Mucosa of stomach (tissue), 1 donor: ENCODE measurements around the gene APBB2.
A peak's percentile ranks its signal among the peaks of the same experiment; 100 is the strongest.

Experiments
- H3K27me3 ChIP-seq: one replicate; pipeline ENCODE4 v1.7.0; 2013; ENCODE audit warnings: mild to moderate bottlenecking, low read length; ENCODE audit not compliant: control insufficient read depth, insufficient read depth
- H3K36me3 ChIP-seq: one replicate; pipeline ENCODE4 v1.7.0; 2013; ENCODE audit warnings: low read length; ENCODE audit not compliant: control insufficient read depth, insufficient read depth
- H3K4me1 ChIP-seq: one replicate; pipeline ENCODE4 v1.7.0; 2013; ENCODE audit warnings: mild to moderate bottlenecking, low read length; ENCODE audit not compliant: control insufficient read depth, insufficient read depth
- H3K4me3 ChIP-seq: one replicate; pipeline ENCODE4 v1.7.0; 2013; ENCODE audit warnings: low read length
- H3K9ac ChIP-seq: one replicate; pipeline ENCODE4 v1.7.0; 2013; ENCODE audit warnings: mild to moderate bottlenecking, low read length, moderate library complexity
- H3K9me3 ChIP-seq: one replicate; pipeline ENCODE4 v1.7.0; 2013; ENCODE audit warnings: mild to moderate bottlenecking, low read length, moderate library complexity; ENCODE audit not compliant: control insufficient read depth
- donor health status: Pancreatic carcinoma.

The APBB2 gene

GRCh38 chr4:41213625-41214135, 662 bp downstream of the APBB2 start:
- Histone ChIP-seq H3K9me3 (no peaks in the 10 kb centered on the region), H3K27me3 (no peaks in the 10 kb centered on the region), H3K36me3 (no peaks in the 10 kb centered on the region), H3K4me1 (peaks cover 22% of the 10 kb centered on the region), H3K4me3 (peak overlapping the region; percentile 89), H3K9ac (peak overlapping the region; percentile 64)

GRCh38 chr4:41212616-41213203, 1.6 kb downstream of the APBB2 start:
- peak overlapping the region; percentile 89 for H3K4me3 ChIP-seq
- peak overlapping the region; percentile 38 for H3K9ac ChIP-seq
- no peaks in the 10 kb centered on the region for H3K9me3 ChIP-seq
- H3K36me3 ChIP-seq, result no peaks in the 10 kb centered on the region
- H3K27me3 ChIP-seq, result no peaks in the 10 kb centered on the region
- H3K4me1 ChIP-seq, result peaks cover 22% of the 10 kb centered on the region

- Histone ChIP-seq H3K9me3 (no peaks in the 10 kb centered on the region), H3K4me3 (peak overlapping the region; percentile 89), H3K27me3 (no peaks in the 10 kb centered on the region), H3K9ac (peak overlapping the region; percentile 38), H3K36me3 (no peaks in the 10 kb centered on the region), H3K4me1 (peaks cover 22% of the 10 kb centered on the region)
These were observed 2.3 kb downstream of the APBB2 start for GRCh38 chr4:41211951-41212615.

- peaks cover 12% of the 10 kb centered on the region for H3K4me1 ChIP-seq
These were observed 4.4 kb downstream of the APBB2 start for GRCh38 chr4:41209901-41210300.

GRCh38 chr4:41209187-41209586, 5.2 kb downstream of the APBB2 start:
- Histone ChIP-seq H3K4me3 (no peak overlapping the region), H3K9me3 (no peaks in the 10 kb centered on the region), H3K9ac (no peak overlapping the region), H3K36me3 (no peaks in the 10 kb centered on the region), H3K4me1 (peaks cover 9% of the 10 kb centered on the region), H3K27me3 (no peaks in the 10 kb centered on the region)

More at GRCh38 chr4:41209901-41210300, 4.4 kb downstream of the APBB2 start:
- Histone ChIP-seq H3K27me3 (no peaks in the 10 kb centered on the region), H3K4me3 (no peak overlapping the region), H3K36me3 (no peaks in the 10 kb centered on the region), H3K9me3 (no peaks in the 10 kb centered on the region), H3K9ac (no peak overlapping the region)

- Histone ChIP-seq H3K4me1 (peaks cover 9% of the 10 kb centered on the region), H3K36me3 (no peaks in the 10 kb centered on the region), H3K9ac (no peak overlapping the region), H3K27me3 (no peaks in the 10 kb centered on the region), H3K4me3 (no peak overlapping the region), H3K9me3 (no peaks in the 10 kb centered on the region)
These were observed 7.0 kb downstream of the APBB2 start for GRCh38 chr4:41207291-41207831.

- Histone ChIP-seq H3K27me3 (no peaks in the 10 kb centered on the region), H3K4me1 (peaks cover 9% of the 10 kb centered on the region), H3K36me3 (no peaks in the 10 kb centered on the region), H3K4me3 (no peak overlapping the region), H3K9me3 (no peaks in the 10 kb centered on the region), H3K9ac (no peak overlapping the region)
These were observed 8.4 kb downstream of the APBB2 start for GRCh38 chr4:41205854-41206460.

GRCh38 chr4:41205130-41205529, 9.2 kb downstream of the APBB2 start:
- no peaks in the 10 kb centered on the region for H3K27me3 ChIP-seq
- peaks cover 8% of the 10 kb centered on the region for H3K4me1 ChIP-seq
- no peak overlapping the region for H3K4me3 ChIP-seq
- H3K36me3 ChIP-seq, result no peaks in the 10 kb centered on the region
- H3K9me3 ChIP-seq, result no peaks in the 10 kb centered on the region
- H3K9ac ChIP-seq, result no peak overlapping the region

- no peak overlapping the region for H3K9ac ChIP-seq
- no peaks in the 10 kb centered on the region for H3K9me3 ChIP-seq
- H3K36me3 ChIP-seq, result no peaks in the 10 kb centered on the region
- H3K4me3 ChIP-seq, result no peak overlapping the region
- no peaks in the 10 kb centered on the region for H3K27me3 ChIP-seq
- H3K4me1 ChIP-seq, result peaks cover 2% of the 10 kb centered on the region
These were observed 9.9 kb downstream of the APBB2 start for GRCh38 chr4:41204400-41204978.

- Histone ChIP-seq H3K36me3 (no peaks in the 10 kb centered on the region), H3K27me3 (no peaks in the 10 kb centered on the region), H3K9me3 (no peaks in the 10 kb centered on the region), H3K9ac (no peak overlapping the region), H3K4me1 (no peaks in the 10 kb centered on the region), H3K4me3 (no peak overlapping the region)
These were observed 10.5 kb downstream of the APBB2 start for GRCh38 chr4:41203841-41204240.

- no peak overlapping the region for H3K9ac ChIP-seq
- no peaks in the 10 kb centered on the region for H3K9me3 ChIP-seq
- H3K36me3 ChIP-seq, result no peaks in the 10 kb centered on the region
- H3K4me3 ChIP-seq, result no peak overlapping the region
- no peaks in the 10 kb centered on the region for H3K4me1 ChIP-seq
- no peaks in the 10 kb centered on the region for H3K27me3 ChIP-seq
These were observed 11.3 kb downstream of the APBB2 start for GRCh38 chr4:41202820-41203568.
